ENCODE measurements around the gene E4F1. TPM values are rescaled to one million over a fixed set of nuclear protein-coding genes. Genes with fewer than 3 reads are reported as not detected.

The E4F1 gene, protein sequence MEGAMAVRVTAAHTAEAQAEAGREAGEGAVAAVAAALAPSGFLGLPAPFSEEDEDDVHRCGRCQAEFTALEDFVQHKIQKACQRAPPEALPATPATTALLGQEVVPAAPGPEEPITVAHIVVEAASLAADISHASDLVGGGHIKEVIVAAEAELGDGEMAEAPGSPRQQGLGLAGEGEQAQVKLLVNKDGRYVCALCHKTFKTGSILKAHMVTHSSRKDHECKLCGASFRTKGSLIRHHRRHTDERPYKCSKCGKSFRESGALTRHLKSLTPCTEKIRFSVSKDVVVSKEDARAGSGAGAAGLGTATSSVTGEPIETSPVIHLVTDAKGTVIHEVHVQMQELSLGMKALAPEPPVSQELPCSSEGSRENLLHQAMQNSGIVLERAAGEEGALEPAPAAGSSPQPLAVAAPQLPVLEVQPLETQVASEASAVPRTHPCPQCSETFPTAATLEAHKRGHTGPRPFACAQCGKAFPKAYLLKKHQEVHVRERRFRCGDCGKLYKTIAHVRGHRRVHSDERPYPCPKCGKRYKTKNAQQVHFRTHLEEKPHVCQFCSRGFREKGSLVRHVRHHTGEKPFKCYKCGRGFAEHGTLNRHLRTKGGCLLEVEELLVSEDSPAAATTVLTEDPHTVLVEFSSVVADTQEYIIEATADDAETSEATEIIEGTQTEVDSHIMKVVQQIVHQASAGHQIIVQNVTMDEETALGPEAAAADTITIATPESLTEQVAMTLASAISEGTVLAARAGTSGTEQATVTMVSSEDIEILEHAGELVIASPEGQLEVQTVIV
- total RNA-seq, result 10 to 100 TPM; 30.1 to 31.5 TPM

DNA sequence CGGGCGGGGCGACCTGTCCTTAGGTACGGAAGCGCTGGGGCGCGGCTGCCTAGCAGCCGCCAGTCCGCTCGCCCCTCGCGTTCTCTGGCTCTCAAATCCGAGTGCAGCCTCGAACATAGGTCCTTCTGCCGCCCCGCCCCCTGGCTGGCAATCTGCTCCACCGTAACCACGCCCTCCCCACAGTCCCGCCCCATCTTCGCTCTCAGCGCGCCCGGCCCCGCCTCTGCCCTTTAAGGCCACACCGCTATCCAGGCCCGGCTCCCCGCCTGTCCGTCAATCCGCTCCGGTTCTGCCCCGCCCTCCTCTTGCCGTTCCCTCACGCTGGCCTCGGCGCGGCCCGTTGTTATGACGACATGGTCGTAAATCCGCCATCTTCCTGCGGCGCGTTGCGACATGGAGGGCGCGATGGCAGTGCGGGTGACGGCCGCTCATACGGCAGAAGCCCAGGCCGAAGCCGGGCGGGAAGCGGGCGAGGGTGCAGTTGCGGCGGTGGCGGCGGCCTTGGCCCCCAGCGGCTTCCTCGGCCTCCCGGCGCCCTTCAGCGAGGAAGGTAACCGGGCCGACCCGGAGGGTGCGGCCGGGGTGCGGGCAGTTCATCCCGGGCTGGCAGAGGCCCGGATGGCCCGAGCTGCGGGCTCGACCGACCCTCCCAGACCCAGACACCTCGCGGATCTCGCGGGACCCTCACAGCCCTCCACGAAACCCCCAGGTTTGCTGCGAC lies at the start of gene E4F1:
E4F1 (plus strand) TSS at position 371 of the 721 bp plus-strand sequence; CDS start at position 394, 23 bp downstream.

DNA sequence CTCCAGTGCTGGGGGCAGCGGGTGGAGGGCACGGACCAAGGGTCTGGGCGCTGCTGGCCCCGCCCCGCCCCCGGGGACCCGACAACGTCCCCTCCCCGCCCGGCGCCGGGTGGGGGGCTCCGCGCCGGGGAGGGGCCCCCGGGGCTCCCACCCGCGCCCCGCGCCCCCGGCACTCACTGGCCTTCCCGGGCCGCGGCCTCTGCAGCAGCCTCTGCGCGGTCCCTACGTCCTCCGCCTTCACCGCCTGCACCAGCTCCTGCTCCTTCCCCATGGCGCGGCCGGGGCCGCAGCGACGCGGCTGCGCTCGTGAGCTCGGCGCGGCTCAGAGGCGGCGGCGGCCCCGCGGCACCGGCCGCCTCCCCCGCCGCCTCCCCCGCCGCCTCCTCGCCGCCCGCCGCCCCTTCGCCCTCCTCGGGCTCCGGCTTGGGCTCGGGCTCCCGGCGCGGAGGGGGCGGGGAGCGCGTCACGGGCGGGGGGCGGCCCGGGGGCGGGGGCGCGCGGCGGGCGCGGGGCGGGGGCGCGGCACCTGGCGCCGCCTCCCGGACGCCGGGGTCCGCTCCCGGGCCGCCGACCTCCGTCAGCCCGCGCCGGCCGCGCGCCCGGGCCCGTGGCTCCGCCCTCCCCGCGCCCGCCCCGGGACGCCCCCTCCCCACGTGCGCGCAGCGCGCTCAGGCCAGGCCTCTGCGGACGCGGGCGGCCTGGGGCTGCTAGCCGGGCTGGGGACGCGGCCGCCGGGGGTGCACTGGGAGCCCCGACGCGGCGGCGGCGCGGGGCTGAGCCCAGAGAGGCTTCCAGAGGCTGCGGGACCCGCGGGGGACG lies 27.0 kb upstream of the E4F1 start, which contains the start of gene CASKIN1:
CASKIN1 (minus strand) TSS at position 444 of the 819 bp plus-strand sequence; CDS start at position 271, 173 bp downstream.

DNA sequence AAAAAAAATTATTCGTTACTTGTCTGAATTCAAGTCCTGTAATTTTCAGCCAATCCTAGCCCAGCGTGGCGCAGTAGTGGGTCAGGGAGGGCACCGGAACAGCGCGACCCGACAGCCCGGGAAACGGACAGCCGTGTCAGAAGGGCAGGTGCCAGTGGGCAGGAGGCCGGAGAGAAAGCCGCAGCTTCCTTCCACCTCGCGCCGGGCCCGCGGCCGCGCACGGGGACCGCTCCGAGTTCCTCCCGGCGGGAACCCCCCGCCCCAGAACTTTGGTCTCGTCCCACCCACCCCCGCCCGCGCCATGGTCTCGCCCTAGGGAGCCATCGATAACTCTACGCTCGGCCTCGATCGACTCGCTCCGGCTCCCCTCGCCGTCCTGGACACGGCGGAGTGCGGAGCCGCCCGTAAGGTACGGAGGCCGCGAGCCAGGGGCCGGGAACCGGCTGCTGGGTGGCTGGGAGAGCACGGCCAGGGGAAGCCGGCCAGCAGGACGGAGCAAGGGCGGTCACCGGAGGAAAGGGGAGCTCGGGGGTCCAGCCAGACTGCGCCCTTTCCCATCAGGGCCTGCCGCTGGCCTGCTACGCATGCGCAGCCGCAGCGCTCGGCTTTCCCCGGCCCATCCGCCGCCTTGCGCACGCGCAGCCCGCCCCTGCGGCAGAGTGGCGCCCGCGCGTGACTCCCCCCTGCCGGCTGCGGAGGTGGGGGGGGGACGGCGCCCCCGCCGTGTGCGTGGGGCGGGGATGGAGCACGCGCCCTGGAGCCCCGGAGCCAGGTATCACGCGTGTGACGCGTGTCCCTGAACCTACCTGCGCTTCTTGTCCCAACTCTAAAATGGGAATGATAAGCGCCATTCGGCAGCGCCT lies 18.1 kb upstream of the E4F1 start, which contains the start of gene MLST8:
MLST8 (plus strand) TSS at position 351 of the 863 bp plus-strand sequence. CDS start 632 bp downstream, outside the sequence.

DNA sequence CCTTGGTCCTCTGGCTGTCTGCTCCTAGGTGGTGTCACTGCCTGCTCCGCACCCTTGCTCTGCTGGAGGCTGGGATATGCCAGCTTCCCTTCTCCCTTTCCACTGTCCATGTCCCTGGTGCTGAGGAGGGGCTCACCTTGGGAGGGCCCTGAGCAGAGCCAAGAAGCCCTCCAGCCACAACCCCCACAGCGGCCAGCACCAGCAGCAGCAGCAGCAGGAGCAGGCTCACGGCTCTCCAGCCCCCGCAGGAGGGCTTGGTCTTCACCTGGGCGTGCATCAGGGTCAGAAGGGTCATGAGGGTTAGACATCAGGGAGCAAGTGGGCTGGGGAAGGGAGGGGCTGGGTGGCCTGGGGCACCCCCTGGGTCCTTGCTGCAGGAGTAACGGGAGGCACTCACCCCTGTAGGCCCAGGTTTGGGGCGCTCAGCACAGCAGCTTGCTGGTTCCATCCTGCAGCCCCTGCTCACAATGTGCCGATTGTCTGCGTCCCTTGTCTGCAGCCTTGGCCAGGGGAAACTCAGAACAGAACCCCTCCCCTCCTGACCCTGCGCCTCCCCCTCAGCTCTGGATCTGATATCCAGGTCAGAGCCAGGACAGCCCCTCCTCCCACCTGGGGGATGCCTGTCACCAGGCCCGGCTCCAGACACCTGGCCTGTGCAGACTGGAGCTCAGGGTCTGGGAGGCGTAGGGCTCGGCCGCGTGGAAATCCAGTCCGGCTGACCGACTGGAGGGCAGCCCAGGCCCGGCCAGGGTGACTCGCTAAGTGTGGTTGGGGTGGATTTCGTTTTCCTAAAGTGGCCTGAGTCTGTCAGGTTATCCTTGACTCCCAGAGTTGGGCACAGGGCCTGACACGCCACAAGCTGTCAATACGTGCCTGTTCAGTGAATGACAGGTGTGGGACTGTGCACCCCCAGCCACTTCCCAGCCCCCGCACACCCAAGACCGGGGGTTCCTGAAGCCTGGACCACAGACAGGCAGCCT lies 12.7 kb upstream of the E4F1 start, which contains the start of gene BRICD5:
BRICD5 (minus strand) TSS at position 478 of the 980 bp plus-strand sequence; CDS start at position 448, 30 bp downstream.

DNA sequence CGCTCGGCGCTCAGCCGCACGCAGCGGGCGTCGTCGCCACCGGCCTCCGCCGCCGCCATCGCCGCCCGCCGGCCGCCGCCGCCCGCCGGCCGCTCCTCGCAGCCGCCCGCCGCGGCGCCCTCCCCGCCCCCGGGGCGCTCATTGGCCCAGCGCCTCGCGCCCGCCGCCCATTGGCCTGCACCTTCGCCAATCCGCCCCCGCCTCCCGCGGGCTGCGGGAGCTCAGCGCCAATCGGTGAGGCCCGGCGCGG lies 8.7 kb upstream of the E4F1 start, which contains the start of gene PGP:
PGP (minus strand) TSS at position 122 of the 250 bp plus-strand sequence; CDS start at position 59, 63 bp downstream.

DNA sequence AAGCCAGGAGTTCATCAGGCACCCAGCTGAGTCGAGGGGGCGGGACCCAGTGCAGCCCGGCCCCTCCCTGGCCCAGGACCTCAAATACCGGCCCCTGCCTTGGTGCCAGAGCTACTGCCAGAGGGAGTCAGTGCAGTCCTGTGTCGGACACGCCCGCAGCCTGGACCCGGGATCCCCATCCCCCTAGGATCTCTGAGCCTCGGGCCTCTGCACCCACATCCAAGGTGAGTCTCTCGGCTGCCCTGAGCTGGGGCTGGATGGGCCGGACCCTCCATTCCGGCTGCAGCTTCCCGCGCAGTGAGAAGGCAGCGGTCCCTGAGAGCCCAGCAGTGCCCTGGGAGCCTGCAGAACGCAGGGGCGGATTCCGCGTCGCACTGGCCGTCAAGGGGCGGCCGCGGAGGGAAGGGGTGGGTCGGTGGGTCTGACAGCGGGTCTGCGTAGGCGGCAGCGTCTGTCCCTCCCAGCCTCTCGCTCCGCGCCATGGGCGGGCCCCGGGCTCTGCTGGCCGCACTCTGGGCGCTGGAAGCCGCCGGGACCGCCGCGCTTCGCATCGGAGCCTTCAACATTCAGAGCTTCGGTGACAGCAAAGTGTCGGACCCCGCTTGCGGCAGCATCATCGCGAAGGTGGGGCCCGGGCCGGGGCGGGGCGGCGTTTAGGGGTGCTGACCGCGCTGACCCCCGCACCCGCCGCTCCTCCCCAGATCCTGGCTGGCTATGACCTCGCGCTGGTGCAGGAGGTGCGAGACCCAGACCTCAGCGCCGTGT lies 13.1 kb downstream of the E4F1 start, which contains the start of gene DNASE1L2:
DNASE1L2 (plus strand) TSS at position 108 of the 765 bp plus-strand sequence; CDS start at position 481, 373 bp downstream.

DNA sequence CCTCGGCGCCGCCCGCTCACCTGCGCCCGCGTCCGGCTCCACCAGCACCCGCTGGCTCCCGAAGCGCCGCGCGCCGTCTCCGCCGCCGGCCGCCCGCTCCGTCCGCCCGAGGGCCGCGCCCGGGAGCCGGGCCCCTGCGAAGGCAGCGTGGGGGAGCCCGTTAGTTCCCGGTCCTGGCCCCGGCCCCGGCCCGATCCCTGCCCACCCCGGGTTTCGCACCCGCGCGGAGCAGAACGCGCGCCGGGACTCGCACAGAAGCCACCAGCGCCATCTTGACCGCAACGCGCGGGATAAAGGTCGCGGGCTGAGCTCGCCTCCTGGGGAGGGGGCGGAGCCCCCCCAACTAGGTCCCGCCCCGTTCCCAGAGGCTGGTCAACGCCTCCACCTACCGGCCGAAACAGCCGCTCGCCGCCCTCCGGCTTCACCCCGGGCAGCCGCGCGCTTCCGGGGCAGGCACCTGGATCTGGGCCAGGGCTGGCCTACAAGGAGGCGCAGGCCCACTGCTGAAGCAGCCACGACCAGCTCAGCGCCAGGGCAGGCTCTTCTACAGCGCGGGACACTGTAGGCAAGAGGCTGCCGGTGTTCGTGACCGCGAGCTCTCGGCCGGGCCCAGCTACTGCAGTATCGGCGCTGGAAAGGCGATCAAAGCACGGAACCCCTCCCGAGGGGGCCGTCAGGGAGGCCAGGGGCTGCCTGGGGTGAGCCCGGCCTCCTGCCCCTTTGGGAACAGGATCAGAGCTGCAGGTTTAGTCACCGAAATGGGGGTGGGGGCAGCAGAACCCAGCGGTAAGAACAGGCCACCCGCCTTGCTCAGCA lies 28.1 kb downstream of the E4F1 start, which contains the start of gene ECI1:
ECI1 (minus strand) TSS at position 292 of the 816 bp plus-strand sequence; CDS start at position 271, 21 bp downstream.

DNA sequence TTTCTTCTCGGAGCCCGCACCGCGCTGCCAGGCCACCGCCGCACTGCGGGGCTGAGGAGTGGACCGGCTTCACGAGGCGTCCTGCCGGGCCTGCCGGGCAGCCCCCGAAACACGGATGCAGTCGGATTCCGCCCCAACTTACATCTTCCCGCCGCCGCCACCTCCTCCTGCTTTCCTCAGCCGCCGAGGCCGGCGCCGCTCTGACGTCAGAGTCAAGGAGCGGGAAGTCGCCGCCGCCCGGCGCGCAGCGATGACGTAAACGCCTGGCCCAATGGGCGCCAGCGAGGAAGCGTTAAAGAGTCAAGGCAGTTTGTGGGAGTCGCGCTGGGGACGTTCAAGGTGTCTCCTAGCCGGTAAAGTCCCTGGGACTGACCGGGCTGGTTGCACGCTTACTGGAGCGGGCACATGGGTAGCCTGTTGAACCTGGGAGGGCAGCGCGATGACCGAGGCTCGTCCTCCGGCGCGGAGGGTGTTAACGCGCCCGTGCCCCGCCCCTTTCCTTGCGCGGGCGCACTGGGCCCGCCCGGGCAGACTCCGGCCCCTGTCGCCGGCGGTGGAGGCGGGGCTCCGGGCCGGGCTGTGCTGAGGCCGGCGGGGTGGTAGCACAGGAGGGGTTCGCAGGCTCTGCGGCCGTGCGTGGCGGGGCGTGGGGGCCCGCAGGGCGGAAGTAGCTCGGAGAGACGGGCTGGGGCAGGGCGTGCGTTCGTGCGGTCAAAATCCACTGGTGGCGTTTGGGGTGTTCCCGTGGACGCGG lies 44.7 kb downstream of the E4F1 start, which contains the start of gene RNPS1:
RNPS1 (minus strand) TSS at position 214 of the 754 bp plus-strand sequence. CDS start 3,483 bp downstream, outside the sequence.

Small RNA genes within 50 kb of the gene (microRNA-seq; reads per million reads assigned to microRNA genes)
- gene MIR3677 (ENCODE audit: borderline microRNAs expressed, borderline replicate concordance), result not detected
- gene MIR4717 (ENCODE audit: borderline microRNAs expressed, borderline replicate concordance), result not detected

Other genes with a start within 250 kb of the E4F1 start
- under 1 TPM; 0.40 to 0.77 TPM for gene NOXO1, start 242.1 kb upstream of the E4F1 start, total RNA-seq
- 10 to 100 TPM; 26.6 to 27.3 TPM for gene GFER, start 239.4 kb upstream of the E4F1 start, total RNA-seq
- gene SYNGR3, start 233.6 kb upstream of the E4F1 start, total RNA-seq, result 1 to 10 TPM; 2.2 to 2.8 TPM
- gene ZNF598, start 213.8 kb upstream of the E4F1 start, total RNA-seq, result 10 to 100 TPM; 51.5 to 52.2 TPM
- gene NPW, start 203.8 kb upstream of the E4F1 start, total RNA-seq, result under 1 TPM; 0.24 to 0.48 TPM
- gene NHERF2, start 196.7 kb upstream of the E4F1 start, total RNA-seq, result 1 to 10 TPM; 2.8 to 3.2 TPM
- 10 to 100 TPM; 21.4 to 21.8 TPM for gene NTHL1, start 175.8 kb upstream of the E4F1 start, total RNA-seq
- gene TSC2, start 175.6 kb upstream of the E4F1 start, total RNA-seq, result 100 to 1,000 TPM; 106 to 109 TPM
- gene PKD1, start 87.7 kb upstream of the E4F1 start, total RNA-seq, result 10 to 100 TPM; 66.5 to 78.0 TPM
- under 1 TPM in 1 of 2 experiments, not detected in 1; 0.15 TPM for gene RAB26, start 75.0 kb upstream of the E4F1 start, total RNA-seq
- 10 to 100 TPM; 57.4 to 58.9 TPM for gene TRAF7, start 67.8 kb upstream of the E4F1 start, total RNA-seq
- gene CASKIN1, start 27.0 kb upstream of the E4F1 start, total RNA-seq, result under 1 TPM; 0.28 to 0.39 TPM
- gene MLST8, start 18.1 kb upstream of the E4F1 start, total RNA-seq, result 10 to 100 TPM; 30.6 to 34.2 TPM
- 10 to 100 TPM; 11.9 to 12.7 TPM for gene BRICD5, start 12.7 kb upstream of the E4F1 start, total RNA-seq
- 10 to 100 TPM; 17.4 to 17.5 TPM for gene PGP, start 8.8 kb upstream of the E4F1 start, total RNA-seq
- 1 to 10 TPM; 2.6 to 2.8 TPM for gene DNASE1L2, start 12.9 kb downstream of the E4F1 start, total RNA-seq
- gene ECI1, start 28.0 kb downstream of the E4F1 start, total RNA-seq, result 10 to 100 TPM; 30.7 to 35.4 TPM
- 100 to 1,000 TPM; 185 to 190 TPM for gene RNPS1, start 44.5 kb downstream of the E4F1 start, total RNA-seq
- 1 to 10 TPM; 3.8 TPM for gene ABCA3, start 117.1 kb downstream of the E4F1 start, total RNA-seq
- 10 to 100 TPM; 59.3 to 61.7 TPM for gene CCNF, start 205.9 kb downstream of the E4F1 start, total RNA-seq
- gene TEDC2, start 236.5 kb downstream of the E4F1 start, total RNA-seq, result 1 to 10 TPM; 8.3 to 8.8 TPM
- not detected for gene NTN3, start 247.7 kb downstream of the E4F1 start, total RNA-seq

Data from activated naive CD4-positive, alpha-beta T cell treated with anti-CD3 and anti-CD28 coated beads, Interleukin-2, amount 10 ng/mL, durations not matched to agents 5 hours and 36 hours (primary cell).